ENCODE results near the gene FSTL4. TPM values are rescaled to one million over a fixed set of nuclear protein-coding genes. Genes with fewer than 3 reads are reported as not detected.

The FSTL4 gene
- polyA plus RNA-seq, 1 of the 3 experiments (the other 2 are of a cell fraction) = not detected

DNA sequence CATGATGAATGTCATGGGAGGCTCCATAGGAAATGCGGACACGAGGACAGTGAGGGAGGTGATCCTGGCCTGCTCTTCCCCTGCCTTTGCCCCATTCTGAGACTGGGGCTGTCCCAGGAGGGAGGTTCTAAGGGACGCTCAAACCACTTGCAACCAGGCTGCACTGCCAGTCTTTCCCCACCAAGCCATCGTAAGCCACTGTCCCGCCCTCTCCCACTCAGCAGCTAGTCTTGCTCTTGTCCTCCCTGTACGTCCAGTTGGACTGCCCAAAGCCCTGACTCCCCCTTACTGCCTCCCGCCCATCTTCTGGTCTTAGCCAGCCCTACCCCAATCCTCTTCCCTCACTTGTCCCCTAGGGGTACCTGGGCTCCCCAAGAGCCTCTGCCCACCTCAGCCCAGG lies 115.7 kb downstream of the FSTL4 start:
- CTCF ChIA-PET = no interaction called here
- Histone ChIP-seq H3K9me3 (no peaks in the 10 kb centered on the region), H3K4me2 (no peak overlapping the region), H3K9me2 (no peaks in the 10 kb centered on the region), H3K27me3 (ENCODE audit: insufficient read depth) (no peaks in the 10 kb centered on the region; the same call in 1 of the 2 replicates), H3K36me3 (replicated peaks in 1 of 2; ENCODE audit: control insufficient read depth in 1 of 2, insufficient read depth in 2 of 2, low read length in 1 of 2) (no peaks in the 10 kb centered on the region), H3K9ac (no peak overlapping the region), H3K79me2 (ENCODE audit: insufficient read depth) (no peaks in the 10 kb centered on the region), H3K4me1 (ENCODE audit: control insufficient read depth in 1 of 2, insufficient read depth in 2 of 2, low read depth in 1 of 2, low read length in 1 of 2) (peaks cover 0 to 9% of the 10 kb centered on the region in 2 experiments; a peak in 1 of 4 replicates), H2AFZ (ENCODE audit: low read depth) (no peak overlapping the region), H4K20me1 (ENCODE audit: insufficient read depth) (no peaks in the 10 kb centered on the region), H3K4me3 (ENCODE audit: low read depth in 2 of 2, low read length in 1 of 2) (no peak overlapping the region), H3F3A (replicated peaks; ENCODE audit: insufficient read depth) (no peaks in the 10 kb centered on the region), H3K27ac (ENCODE audit: low read depth in 2 of 2, low read length in 1 of 2) (no peak overlapping the region)
- 53% methylated on average over 5 of the region's 7 CpGs for WGBS (ENCODE audit: low lambda C conversion rate)
- TF ChIP-seq, protein P1, sequence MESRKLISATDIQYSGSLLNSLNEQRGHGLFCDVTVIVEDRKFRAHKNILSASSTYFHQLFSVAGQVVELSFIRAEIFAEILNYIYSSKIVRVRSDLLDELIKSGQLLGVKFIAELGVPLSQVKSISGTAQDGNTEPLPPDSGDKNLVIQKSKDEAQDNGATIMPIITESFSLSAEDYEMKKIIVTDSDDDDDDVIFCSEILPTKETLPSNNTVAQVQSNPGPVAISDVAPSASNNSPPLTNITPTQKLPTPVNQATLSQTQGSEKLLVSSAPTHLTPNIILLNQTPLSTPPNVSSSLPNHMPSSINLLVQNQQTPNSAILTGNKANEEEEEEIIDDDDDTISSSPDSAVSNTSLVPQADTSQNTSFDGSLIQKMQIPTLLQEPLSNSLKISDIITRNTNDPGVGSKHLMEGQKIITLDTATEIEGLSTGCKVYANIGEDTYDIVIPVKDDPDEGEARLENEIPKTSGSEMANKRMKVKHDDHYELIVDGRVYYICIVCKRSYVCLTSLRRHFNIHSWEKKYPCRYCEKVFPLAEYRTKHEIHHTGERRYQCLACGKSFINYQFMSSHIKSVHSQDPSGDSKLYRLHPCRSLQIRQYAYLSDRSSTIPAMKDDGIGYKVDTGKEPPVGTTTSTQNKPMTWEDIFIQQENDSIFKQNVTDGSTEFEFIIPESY (IDR thresholded peaks at IDR 0.05; ENCODE audit: borderline replicate concordance, low read depth) = no peak
- TF ChIP-seq, protein P2, sequence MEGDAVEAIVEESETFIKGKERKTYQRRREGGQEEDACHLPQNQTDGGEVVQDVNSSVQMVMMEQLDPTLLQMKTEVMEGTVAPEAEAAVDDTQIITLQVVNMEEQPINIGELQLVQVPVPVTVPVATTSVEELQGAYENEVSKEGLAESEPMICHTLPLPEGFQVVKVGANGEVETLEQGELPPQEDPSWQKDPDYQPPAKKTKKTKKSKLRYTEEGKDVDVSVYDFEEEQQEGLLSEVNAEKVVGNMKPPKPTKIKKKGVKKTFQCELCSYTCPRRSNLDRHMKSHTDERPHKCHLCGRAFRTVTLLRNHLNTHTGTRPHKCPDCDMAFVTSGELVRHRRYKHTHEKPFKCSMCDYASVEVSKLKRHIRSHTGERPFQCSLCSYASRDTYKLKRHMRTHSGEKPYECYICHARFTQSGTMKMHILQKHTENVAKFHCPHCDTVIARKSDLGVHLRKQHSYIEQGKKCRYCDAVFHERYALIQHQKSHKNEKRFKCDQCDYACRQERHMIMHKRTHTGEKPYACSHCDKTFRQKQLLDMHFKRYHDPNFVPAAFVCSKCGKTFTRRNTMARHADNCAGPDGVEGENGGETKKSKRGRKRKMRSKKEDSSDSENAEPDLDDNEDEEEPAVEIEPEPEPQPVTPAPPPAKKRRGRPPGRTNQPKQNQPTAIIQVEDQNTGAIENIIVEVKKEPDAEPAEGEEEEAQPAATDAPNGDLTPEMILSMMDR (IDR thresholded peaks at IDR 0.05) = no peak
- no peak for TF ChIP-seq TAF1 (IDR thresholded peaks at IDR 0.05; ENCODE audit: borderline replicate concordance, low read depth, low read length)
- TF ChIP-seq SMC3 (IDR thresholded peaks at IDR 0.05; ENCODE audit: low read depth, low read length) = no peak
- TF ChIP-seq FOSL2 (IDR thresholded peaks at IDR 0.05; ENCODE audit: borderline replicate concordance, low read depth) = no peak
- TF ChIP-seq ELF1 (IDR thresholded peaks at IDR 0.05) = no peak
- TF ChIP-seq EP300 (IDR thresholded peaks at IDR 0.05; ENCODE audit: borderline replicate concordance in 1 of 2, low read depth in 1 of 2, low read length in 1 of 2) = no peak
- TF ChIP-seq TCF12 (IDR thresholded peaks at IDR 0.05) = no peak
- no peak for TF ChIP-seq RFX5 (IDR thresholded peaks at IDR 0.05; ENCODE audit: low read length)
- TF ChIP-seq SIN3A (IDR thresholded peaks at IDR 0.05; ENCODE audit: borderline replicate concordance, low read depth, low read length) = no peak
- TF ChIP-seq FOXM1 (IDR thresholded peaks at IDR 0.05; ENCODE audit: low read depth) = no peak
- no peak for TF ChIP-seq FOXJ3 (CRISPR knock-in tag; IDR thresholded peaks at IDR 0.05)
- TF ChIP-seq, protein P3, sequence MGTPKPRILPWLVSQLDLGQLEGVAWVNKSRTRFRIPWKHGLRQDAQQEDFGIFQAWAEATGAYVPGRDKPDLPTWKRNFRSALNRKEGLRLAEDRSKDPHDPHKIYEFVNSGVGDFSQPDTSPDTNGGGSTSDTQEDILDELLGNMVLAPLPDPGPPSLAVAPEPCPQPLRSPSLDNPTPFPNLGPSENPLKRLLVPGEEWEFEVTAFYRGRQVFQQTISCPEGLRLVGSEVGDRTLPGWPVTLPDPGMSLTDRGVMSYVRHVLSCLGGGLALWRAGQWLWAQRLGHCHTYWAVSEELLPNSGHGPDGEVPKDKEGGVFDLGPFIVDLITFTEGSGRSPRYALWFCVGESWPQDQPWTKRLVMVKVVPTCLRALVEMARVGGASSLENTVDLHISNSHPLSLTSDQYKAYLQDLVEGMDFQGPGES (IDR thresholded peaks at IDR 0.05; ENCODE audit: low read depth, low read length) = no peak
- no peak for TF ChIP-seq MXI1 (IDR thresholded peaks at IDR 0.05; ENCODE audit: low read depth, low read length)
- TF ChIP-seq EZH2phosphoT487 (IDR thresholded peaks at IDR 0.05; ENCODE audit: borderline replicate concordance, low read depth) = no peak
- TF ChIP-seq RAD21 (IDR thresholded peaks at IDR 0.05; ENCODE audit: low read length) = no peak
- no peak for DNase-seq
- POLR2A ChIA-PET = no interaction called here

Data from SK-N-SH (cell line).